ENCODE results near the gene GBF1. TPM values are rescaled to one million over a fixed set of nuclear protein-coding genes. Genes with fewer than 3 reads are reported as not detected.

GBF1 gene
- total and polyA plus RNA-seq, 10 of the 15 experiments (the other 5 are each of a cell fraction or from before 2014, with no cell fraction given) = 0.82 to 42.0 (median 21.8) TPM

- no peak for DNase-seq (ENCODE audit: low read depth, low spot score)
- H3K27me3 ChIP-seq (replicated peaks in 1 of 2; ENCODE audit: control insufficient read depth in 2 of 2, insufficient read depth in 2 of 2, low read length in 1 of 2) = no peaks in the 10 kb centered on the region
- ChIA-PET POLR2A (interaction anchor here (0.6 to 1.4 kb wide), 4 partner anchors 10 to 66 kb away, joined by 3 to 7 read pairs (median 4); no protein-coding TSS in a partner anchor), RAD21 (ENCODE audit: unreplicated experiment) (no interaction called here), CTCF (interaction anchor here (1.0 to 2.4 kb wide), 3 partner anchors 13 to 102 kb away, joined by 3 to 11 read pairs (median 4); no protein-coding TSS in a partner anchor), SMC1A (ENCODE audit: uncharacterized antibody, unreplicated experiment) (no interaction called here)
- intact Hi-C loops (cut with micrococcal nuclease; ENCODE audit: unreplicated experiment) = no loop called here
- H3K9ac ChIP-seq (ENCODE audit: control insufficient read depth, insufficient read depth, low read length) = no peak overlapping the region
- H3K4me3 ChIP-seq = no peak overlapping the region
- ATAC-seq = no peak
- in situ Hi-C loops (cut with MboI) = no loop called here
- TF ChIP-seq TCF12 (IDR thresholded peaks at IDR 0.05; ENCODE audit: low read depth, low read length) = no peak
- no peak for TF ChIP-seq BMI1 (IDR thresholded peaks at IDR 0.05; ENCODE audit: borderline replicate concordance)
- no peak for TF ChIP-seq USF2 (IDR thresholded peaks at IDR 0.05; ENCODE audit: borderline replicate concordance, low read depth, low read length)
- TF ChIP-seq ETV6 (conservative IDR thresholded peaks at IDR 0.05 in 1 of 2, IDR thresholded peaks at IDR 0.05 in 1 of 2; ENCODE audit: borderline replicate concordance in 1 of 2, low read depth in 1 of 2) = no peak
- TF ChIP-seq NR2C2 (IDR thresholded peaks at IDR 0.05; ENCODE audit: borderline replicate concordance, control insufficient read depth, insufficient read length, low read depth) = no peak
- no peak for TF ChIP-seq MTA3 (IDR thresholded peaks at IDR 0.05; ENCODE audit: borderline replicate concordance, low read length)
- TF ChIP-seq ZNF384 (IDR thresholded peaks at IDR 0.05; ENCODE audit: borderline replicate concordance, low read depth, low read length) = no peak
- no peak for TF ChIP-seq NR2C1 (IDR thresholded peaks at IDR 0.05)
- TF ChIP-seq ESRRA (IDR thresholded peaks at IDR 0.05; ENCODE audit: low read length) = no peak
- no peak overlapping the region for H3K27ac ChIP-seq (ENCODE audit: control insufficient read depth, insufficient read depth)
- no peak overlapping the region for H2AFZ ChIP-seq (ENCODE audit: control insufficient read depth, low read depth, low read length)
- H3K4me1 ChIP-seq (ENCODE audit: control insufficient read depth, insufficient read depth, low read length) = no peaks in the 10 kb centered on the region; the same call in 1 of the 2 replicates
- H3K36me3 ChIP-seq (ENCODE audit: control insufficient read depth in 2 of 2, insufficient read depth in 2 of 2, low read length in 1 of 2) = peaks cover 4 to 15% of the 10 kb centered on the region in 2 experiments
- H3K4me2 ChIP-seq (ENCODE audit: control insufficient read depth, insufficient read depth) = no peak overlapping the region
- H3K9me3 ChIP-seq (replicated peaks; ENCODE audit: control insufficient read depth, insufficient read depth, low read length) = no peaks in the 10 kb centered on the region
- peaks cover 2% of the 10 kb centered on the region; the same call in 1 of the 2 replicates for H3K79me2 ChIP-seq (ENCODE audit: control insufficient read depth, insufficient read depth, low read length)
- FAIRE-seq = no peak
- H4K20me1 ChIP-seq (ENCODE audit: control insufficient read depth, insufficient read depth) = no peaks in the 10 kb centered on the region
- no TSS peak for BruUV-seq (replicated peaks)
Observed at GRCh38 chr10:102332772-102333171, 87.4 kb downstream of the GBF1 start.

All from GM12878 (cell line).